Activated naive CD8-positive, alpha-beta T cell treated with anti-CD3 and anti-CD28 coated beads, Interleukin-2, amount 50 U/mL, for 16 hours (primary cell): ENCODE data around the gene GCFC2.
"Not testable (repeated sequence)": the region's sequence is repeated elsewhere in the genome, so short reads cannot be mapped to it uniquely, and the experiment has no call there.

Experiments
- DNase-seq: peaks from one replicate; pipeline ENCODE4 v3.0.0-alpha.2; 2020; ENCODE audit warnings: low read depth, low spot score

The GCFC2 gene

DNA sequence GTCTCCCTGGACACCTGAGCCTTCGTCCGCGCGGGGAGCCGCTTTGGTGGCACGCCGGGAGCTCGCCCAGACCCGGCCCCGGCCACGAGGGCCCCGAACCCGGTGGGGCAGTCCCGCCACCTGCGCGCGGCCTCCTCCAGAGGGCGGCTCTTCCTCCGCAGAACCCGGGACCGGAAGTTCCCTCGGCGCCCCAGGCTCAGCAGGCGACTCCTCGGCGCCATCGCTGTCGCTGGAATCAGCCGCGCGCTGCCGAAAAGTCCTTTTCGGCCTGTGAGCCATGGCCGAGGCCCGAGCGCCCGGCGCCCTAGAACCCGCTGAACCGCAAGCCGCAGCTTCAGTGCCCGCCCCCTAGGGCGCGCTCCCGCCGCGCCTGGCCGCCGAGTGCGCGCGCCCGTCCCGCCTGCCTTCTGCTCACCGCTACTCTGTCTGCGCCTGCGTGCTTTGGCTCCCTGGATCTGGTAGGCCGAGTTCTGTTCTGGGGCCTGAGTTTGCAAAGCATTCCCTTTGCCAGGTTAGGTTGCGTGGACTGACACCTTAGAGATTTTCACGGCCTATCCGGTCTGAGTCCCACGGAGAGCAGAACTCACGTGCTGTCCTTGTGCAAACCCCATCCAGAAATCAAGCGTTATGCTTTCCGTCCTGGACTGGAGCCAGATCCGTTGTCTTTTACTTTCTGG lies at the start of gene GCFC2:
GCFC2 (minus strand) TSS at position 339 of the 677 bp plus-strand sequence; CDS start at position 279, 60 bp downstream.
- peak; percentile 63 for DNase-seq

- no peak for DNase-seq
These were observed 42.1 kb upstream of the GCFC2 start for GRCh38 chr2:75752828-75753227.

DNA sequence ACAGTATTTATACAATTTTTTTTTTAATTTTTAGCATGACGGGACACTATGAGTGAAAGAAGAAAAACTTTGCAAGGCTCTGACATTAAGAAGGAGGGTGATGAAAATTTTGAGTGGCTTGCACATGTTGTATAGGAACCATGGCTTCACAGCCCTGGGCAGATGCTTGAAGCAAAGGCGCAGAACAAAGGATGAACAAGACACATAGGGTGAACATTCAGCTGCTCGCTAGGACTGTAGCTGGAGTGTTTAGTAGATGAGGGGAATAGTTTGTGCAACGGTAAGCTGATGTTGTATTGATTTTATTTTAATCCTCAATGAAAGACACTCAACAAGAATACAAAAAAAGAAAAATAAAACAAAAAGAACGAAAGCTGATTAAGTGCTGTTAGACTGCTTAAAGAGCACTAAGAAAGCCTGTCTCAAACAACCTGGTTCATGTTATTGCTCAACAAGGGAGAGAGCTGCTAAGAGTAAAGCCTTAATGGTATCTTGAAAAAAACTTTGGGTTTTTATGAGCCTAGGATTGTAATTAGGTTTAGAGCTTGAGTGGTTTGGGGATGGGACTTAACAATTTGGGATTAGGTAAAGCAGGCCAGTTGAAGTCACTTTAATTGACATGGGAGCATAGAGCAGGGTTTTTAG lies 41.2 kb upstream of the GCFC2 start:
- no peak for DNase-seq

DNA sequence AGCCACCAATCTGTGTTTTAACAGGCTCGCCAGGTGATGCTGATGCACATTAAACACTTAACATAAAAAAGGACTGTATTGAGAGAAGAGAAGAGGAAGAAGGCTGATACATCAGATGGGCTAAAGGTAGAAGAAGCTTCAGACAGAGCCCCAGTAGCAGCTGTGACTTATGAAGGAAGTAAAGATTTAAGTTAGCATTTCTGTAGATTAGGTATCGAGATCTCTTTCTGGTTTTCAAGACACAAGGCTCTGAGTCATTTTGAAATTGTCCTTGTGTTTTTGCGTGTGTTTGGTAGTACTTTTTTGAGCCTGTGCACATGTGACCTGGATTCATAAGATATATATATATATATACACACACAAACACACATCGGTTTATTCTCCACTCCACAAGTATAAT lies 40.6 kb upstream of the GCFC2 start:
- no peak for DNase-seq

GRCh38 chr2:75737961-75738360 lies 27.2 kb upstream of the GCFC2 start:
- no peak for DNase-seq

GRCh38 chr2:75736276-75736675 lies 25.6 kb upstream of the GCFC2 start:
- no peak for DNase-seq

DNA sequence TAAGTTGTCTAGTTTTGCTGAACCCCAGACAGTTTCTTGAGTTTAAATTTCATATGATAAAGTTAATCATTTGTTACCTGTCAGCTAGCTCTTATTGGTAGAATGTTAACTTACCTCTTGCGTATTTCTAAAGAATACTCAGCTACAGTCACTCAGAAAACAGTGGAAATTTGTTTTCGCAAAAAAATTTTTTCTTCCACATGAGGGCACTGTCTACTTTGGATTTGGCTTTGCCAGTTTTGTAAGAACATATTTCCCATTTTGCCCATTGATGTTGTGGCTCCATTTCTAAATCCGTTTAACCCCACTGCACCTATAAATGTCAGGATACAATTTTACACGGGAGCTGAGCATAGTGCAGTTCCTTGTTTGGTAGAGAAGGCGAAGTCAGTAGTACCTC lies 19.1 kb upstream of the GCFC2 start:
- no peak for DNase-seq

GRCh38 chr2:75728614-75729419 lies 18.1 kb upstream of the GCFC2 start:
- no peak for DNase-seq

DNA sequence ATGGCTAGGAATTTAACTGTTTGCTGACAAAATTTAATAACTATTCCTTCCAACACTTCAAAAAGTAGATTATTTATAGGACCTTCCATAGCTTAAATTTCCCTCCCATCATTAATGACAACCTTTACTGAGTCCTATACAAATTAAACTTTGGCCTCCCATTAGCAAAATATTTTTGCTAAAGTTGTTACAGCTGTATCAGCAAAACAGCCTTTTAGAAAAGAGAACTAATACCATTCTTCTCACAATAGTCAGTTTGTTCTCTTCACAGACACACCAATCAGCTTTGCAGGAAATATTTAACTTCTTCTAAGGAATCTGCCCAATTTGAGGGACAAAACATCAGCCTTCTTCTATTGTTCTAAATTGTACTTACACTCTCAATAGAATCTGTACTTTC lies 12.0 kb upstream of the GCFC2 start:
- no peak for DNase-seq

- no peak for DNase-seq
These were observed 9.8 kb upstream of the GCFC2 start for GRCh38 chr2:75720525-75720924.

DNA sequence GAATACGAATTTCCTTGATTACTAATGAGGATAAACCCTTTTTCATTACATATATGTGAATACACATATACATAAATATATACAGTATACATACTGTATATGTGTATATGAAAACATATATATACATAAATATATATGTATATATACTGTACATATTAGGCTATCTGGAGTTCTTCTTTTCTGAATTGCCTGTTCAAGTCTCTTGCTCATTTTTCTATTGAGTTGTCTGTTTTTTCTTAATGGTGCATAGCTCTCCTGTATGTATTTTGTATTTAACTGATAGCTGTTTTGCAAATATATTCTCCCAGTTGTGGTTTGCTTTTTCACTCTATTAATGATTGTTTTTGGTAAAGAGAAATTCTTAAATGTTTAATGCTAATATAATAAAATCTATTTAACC lies 8.9 kb upstream of the GCFC2 start:
- DNase-seq, result no peak

DNA sequence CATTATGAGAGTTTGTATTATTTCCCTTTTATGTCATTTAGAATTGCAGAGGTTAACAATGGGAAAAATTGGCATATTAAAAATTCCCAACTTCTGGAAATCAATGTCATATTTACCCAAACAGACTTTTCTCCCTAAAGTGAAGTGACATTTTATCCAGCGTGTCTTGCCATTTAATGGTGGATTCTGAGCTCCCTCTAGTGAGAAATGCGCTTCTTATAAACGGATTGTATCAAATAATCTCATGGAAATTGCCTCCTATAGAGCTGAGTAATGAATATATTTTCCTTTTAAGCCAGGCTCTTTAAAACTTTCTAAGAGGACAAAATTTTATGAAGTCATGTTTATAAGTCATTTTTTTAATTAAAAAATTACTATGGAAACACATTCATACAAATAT lies 5.7 kb upstream of the GCFC2 start:
- no peak for DNase-seq

GRCh38 chr2:75711590-75711989 lies 875 bp upstream of the GCFC2 start:
- DNase-seq, result not testable (repeated sequence)

DNA sequence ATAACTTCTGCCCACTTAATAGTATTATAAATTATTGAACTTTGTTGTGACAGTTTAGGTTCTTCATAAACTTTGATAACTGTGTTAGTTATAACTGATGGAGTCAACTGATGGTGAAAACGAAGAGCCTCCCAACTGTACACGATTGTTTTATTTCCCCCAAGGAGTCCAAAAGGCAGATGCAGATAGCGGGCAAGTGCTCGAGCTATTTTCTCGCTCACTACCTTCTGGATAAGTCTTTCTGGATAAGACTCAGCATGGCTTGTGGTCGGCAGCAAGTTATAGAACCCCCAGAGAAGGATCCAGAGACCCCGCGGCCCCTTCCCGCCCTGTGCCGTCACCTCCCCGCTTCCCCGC lies 517 bp downstream of the GCFC2 start:
- no peak for DNase-seq

DNA sequence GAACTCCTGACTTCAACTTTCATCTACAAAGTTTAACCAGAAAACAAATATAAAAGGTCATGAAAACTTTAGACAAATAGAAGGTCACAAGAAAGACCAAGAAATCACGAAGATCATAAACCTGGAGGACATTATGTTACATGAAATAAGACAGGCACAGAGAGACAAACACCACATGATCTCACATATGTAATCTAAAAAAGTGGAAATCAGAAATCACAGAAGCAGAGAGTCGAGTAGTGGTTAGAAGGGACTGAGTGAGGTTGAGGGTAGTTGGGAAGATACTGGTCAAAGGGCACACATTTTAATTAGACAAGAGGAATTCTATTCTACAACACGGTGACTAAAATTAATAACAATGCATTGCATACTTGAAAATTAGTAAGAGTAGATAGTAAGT lies 1.4 kb downstream of the GCFC2 start:
- DNase-seq, result no peak

DNA sequence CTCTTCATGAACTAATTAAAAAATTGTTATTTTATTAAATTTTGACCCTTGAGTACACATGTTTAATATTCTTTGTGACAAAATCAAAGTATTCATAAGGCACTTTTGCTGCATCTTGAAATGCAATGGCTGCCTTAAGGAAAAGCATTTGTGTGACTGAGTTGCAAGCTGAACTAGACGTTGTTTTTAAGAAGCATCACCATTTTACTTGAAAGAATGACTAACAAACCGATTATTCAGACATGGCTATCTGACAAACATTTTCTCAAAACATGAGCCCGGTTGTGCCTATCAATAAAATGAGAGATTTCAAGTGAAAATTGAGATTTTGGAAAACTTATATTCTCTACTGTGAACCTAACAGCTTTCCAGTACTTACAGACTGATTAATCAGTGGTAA lies 2.8 kb downstream of the GCFC2 start:
- DNase-seq, result no peak

GRCh38 chr2:75705921-75706320 lies 4.8 kb downstream of the GCFC2 start:
- DNase-seq, result no peak

GRCh38 chr2:75703589-75704287 lies 7.0 kb downstream of the GCFC2 start:
- DNase-seq, result no peak

GRCh38 chr2:75702593-75702992 lies 8.1 kb downstream of the GCFC2 start:
- DNase-seq, result no peak

DNA sequence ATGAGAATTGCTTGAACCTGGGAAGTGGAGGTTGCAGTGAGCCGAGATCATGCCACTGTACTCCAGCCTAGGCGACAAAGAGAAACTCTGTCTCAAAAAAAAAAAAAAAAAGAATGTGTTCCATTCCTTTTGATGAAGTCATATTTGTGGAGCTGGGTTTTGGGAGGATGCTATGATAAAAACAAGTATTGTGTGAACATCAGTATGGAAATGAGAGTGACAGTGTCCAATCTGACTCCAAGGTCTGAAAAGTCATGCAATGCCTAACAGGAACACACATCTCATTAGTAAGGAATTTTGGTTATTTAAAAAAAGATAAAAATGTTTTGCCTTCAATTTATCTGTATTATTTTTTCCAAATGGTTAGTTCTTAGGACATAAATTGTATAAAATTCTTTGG lies 11.8 kb downstream of the GCFC2 start:
- DNase-seq, result no peak

GRCh38 chr2:75688196-75688595 lies 22.5 kb downstream of the GCFC2 start:
- DNase-seq, result no peak

GRCh38 chr2:75683430-75683829 lies 27.3 kb downstream of the GCFC2 start:
- DNase-seq, result not testable (repeated sequence)
